Mucosa of gallbladder (tissue), 1 donor: ENCODE data around the gene NPTXR. TPM values are rescaled to one million over a fixed set of nuclear protein-coding genes. Genes with fewer than 3 reads are reported as not detected.

Source experiments
- DNase-seq: peaks from one replicate; pipeline ENCODE4 v3.0.0-alpha.2; 2020; ENCODE audit warnings: low spot score
- total RNA-seq: library from RNA; stranded (reverse); gene quantifications from one replicate; pipeline ENCODE4 v1.2.1, GENCODE V29; 2021
- donor health status: DM: no; HTN: no; CAD: no.

Gene NPTXR
- total RNA-seq = 15.0 TPM

GRCh38 chr22:38843657-38844314 is at the start of gene NPTXR:
TSS of gene NPTXR (minus strand) at chr22:38844028.
- DNase-seq = peak; percentile 34

DNA sequence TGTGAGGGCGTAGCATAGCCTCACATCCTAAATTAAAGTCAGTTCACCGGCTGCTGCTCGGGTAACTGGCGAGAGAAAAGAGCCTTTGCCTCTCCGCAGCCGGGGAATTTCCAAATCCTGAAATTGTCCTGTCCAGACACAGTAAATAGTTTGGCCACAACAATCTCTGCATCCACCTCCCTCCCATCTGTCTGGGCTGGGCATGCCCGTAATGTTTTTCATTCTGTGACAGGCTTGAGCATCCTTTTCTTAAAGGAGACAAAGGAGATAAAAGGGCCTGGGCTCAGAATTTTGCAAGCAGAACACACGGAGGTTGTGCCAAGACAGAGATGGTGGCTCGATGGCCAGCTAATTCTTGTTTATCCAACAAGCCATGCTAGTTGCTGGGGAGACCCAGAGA is 47.4 kb upstream of the NPTXR start:
- no peak for DNase-seq

DNA sequence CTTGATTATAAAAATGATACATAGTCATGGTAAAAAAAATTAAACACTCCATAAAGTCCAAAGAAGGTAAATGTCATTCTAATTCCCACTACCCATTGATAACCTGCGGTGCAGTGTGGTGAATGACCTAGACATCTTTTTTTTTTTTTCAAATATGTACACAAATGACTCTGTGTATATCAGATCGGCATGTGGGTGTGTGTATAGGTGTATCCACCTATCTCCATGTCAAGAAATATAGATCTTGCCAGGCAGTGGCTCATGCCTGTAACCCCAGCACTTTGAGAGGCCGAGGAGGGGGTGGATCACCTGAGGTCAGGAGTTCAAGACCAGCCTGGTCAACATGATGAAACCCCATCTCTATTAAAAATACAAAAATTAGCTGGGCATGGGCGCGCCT is 46.5 kb upstream of the NPTXR start:
- no peak for DNase-seq

DNA sequence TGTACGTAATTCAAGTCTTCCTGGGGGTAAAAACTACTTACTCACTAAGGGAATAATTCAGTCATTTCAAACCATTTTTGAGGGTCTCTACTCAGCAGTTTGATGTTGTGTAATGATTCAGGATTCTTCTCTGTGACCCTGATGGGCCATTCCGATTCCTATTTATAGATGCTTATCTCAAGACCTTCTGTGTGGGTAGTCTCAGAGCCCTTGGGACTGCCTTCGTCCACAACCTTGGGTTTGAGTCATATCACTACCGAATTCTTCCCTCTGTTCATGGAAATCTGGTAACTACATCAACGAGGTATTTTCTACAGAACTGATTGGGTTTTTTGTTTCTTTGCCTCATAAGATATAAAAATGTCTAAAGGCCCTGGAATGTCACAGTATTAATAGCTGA is 42.5 kb upstream of the NPTXR start:
- no peak for DNase-seq

- no peak for DNase-seq
Measured at GRCh38 chr22:38882972-38883622, 39.3 kb upstream of the NPTXR start.

DNA sequence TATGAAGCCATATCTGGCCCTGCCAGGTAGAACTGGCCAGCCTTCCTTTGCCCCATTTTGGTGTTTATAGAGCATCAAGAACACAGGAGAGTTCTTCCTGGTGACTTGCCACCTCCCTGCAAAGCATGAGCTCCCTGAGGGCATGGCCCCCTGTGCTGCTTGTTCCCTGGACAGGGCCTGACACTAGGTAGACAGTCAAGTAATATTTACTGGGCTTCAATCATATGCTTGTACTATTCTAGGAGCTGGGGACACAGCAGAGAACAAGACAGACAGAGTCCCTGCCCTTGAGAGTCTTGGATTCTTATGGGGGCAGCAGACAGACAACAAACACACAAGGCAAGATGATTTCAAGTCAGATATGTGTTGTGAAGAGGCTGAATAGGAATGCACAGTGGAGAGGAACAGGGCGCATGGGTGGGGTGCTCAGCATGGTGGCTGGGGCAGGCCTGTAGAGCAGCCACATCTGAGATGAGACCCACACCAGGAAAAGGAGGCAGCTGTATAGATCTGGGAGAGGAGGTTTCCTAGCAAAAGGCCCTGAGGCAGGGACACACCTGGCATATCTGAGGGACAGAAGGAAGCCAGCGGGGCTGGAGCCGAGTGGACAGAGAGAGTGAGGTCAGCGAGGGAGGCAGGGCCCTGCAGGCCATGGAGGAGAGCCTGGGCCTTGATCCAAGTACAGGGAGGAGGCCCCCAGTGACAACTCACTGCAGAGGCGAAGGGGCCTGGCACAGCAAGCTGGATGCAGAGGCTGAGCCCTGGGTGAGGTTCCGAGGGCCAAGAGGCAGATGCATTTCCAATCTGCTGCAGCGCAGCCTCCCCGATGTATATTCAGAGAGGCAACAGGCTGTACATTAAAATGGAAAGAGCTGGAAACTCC is 38.4 kb upstream of the NPTXR start:
- no peak for DNase-seq

DNA sequence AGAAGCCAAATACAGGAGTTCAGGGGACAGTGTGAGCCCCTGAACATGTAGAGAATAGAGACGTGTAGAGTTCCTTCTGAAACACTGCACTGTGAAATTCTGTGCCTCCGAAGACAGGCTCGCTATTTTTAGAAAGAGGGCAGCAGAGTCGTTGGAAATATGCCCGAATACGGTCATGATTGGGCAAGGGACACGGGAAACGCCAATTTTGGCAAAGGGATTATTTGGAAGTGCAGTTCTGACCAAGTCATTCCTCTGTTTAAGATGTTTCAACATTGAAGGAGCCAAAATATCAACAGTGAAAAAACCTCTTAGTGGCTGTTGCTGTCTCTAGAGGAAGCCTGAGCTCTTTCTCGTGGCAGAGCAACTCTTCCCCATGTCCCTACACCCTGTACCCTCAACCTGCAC is 37.6 kb upstream of the NPTXR start:
- DNase-seq = no peak

GRCh38 chr22:38879961-38880360 is 36.1 kb upstream of the NPTXR start:
- no peak for DNase-seq

- no peak for DNase-seq
Measured at GRCh38 chr22:38879108-38879729, 35.4 kb upstream of the NPTXR start.

GRCh38 chr22:38878001-38878400 is 34.2 kb upstream of the NPTXR start:
- DNase-seq = no peak

DNA sequence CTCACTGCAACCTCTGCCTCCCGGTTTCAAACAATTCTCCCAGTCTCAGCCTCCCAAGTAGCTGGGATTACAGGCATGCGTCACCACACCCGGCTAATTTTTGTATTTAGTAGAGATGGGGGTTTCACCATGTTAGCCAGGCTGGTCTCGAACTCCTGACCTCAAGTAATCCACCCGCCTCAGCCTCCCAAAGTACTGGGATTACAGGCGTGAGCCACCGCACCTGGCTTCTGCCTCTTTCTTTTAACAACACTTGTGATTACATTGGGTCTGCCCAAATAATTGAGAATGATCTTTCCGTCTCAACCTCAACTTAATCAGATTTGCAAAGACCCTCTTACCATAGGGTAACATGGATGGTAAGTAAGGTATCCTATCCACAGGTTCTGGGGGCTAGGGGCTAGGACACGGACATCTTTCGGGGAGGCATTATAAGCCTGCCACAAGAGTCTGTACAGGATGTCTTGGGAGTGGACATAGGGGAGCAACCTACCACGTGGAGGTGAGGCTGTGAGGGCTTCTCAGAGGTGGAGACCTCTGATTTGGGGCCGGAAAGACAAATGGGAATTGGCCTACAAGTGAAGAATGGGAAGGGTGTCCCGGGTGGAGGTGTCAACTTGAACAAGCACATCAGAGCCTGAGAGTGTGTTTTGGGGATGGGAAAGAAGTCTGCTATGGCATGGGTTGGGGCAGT is 30.8 kb upstream of the NPTXR start:
- no peak for DNase-seq

GRCh38 chr22:38873469-38874411 is 29.9 kb upstream of the NPTXR start:
- DNase-seq = no peak

DNA sequence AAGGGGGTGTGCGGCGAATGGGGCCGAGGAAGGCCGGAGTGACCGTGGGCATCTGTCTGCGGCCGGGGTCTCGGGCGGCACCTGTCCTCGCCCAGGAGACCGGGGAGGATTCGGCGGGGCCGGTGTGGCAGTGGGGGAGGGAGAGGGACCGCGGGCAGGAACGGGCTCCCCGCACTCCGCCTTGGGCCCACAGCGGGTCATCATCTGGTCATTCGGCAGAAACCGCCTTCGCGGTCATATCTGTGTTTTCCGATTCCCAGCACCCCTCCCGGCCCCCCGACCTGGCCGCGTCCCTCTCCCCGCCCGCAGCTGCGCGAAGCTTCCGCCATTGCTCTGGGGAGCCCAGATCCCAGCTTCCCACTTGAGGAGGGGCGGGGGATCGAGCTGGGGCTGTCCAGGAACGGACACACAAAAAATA is 29.0 kb upstream of the NPTXR start:
- DNase-seq = peak; percentile 42

DNA sequence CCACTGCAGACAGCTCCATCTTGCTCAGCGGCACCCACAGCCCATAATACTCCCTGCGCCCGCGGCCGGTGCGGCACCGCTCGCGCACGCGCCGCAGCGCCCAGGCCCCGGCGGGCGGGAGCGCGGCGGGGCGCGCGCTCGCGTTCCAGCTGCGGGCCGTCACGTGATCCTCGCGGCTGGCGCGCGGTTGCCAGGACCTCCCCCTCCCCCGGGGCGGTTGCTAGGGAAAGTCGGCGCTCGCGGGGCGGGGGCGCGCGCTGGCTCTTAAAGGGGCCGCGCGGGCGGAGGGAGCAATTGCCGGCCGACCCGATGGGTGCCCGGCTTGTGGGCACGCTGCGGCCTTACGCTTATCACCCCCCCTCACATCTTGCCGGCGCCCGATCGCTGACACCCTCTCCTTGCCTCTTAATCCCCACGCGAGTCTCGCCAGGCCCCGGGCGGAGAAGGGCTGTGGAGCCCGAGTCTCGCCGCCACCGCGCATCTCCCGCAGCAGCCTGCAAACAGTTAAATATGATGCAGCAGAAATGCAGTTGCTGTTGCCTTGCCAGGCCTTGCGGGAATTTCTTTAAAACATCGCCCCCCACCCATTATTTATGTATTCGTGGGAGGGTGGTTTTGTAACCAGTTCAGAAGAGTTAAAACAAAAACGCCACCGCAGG is 28.5 kb upstream of the NPTXR start, which contains the start of gene CBX6:
Gene CBX6, minus strand, starts transcription at position 45 of the 659 bp plus-strand sequence. Its CDS starts 26 bp downstream, at position 19.
- DNase-seq = peak; percentile 96

- DNase-seq = no peak
Measured at GRCh38 chr22:38871360-38872171, 27.7 kb upstream of the NPTXR start.

- peak; percentile 8 for DNase-seq
Measured at GRCh38 chr22:38870791-38871359, 27.0 kb upstream of the NPTXR start.

DNA sequence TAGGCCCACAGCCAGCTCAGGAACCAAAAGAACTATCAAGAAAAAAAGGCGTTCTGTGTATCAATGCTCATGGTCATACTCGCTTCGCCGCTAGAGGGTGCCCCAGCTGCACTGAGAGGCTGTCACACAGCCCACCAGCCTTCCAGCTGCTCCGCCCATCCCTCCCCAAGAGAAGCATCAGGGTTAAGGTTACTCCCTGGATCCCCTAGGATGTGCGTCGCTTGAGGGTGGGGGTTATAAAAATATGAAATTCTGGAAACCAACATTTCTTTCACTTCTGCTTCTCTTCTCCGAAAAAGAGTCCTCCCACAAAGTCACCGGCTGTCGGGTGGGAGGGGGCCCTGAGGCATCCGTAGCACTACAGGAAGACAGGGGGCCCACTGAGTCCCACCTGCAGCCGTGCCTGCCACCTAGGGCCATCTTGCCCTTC is 26.5 kb upstream of the NPTXR start:
- DNase-seq = peak; percentile 85

- peak; percentile 6 for DNase-seq
Measured at GRCh38 chr22:38869663-38870062, 25.8 kb upstream of the NPTXR start.
